HG03354 (cell line): ENCODE results near the gene EP400.

Experiments
- ATAC-seq: cut with Tn5 transposase; IDR thresholded peaks from one replicate; pipeline ENCODE4 v1.9.1; 2021; ENCODE audit warnings: mild to moderate bottlenecking; ENCODE audit not compliant: unreplicated experiment, poor library complexity, severe bottlenecking

Gene EP400

GRCh38 chr12:131923260-131923659 lies 26.5 kb upstream of the EP400 start:
- peak; percentile 90 for ATAC-seq

GRCh38 chr12:131927110-131928079 lies 22.3 kb upstream of the EP400 start:
- ATAC-seq = no peak

DNA sequence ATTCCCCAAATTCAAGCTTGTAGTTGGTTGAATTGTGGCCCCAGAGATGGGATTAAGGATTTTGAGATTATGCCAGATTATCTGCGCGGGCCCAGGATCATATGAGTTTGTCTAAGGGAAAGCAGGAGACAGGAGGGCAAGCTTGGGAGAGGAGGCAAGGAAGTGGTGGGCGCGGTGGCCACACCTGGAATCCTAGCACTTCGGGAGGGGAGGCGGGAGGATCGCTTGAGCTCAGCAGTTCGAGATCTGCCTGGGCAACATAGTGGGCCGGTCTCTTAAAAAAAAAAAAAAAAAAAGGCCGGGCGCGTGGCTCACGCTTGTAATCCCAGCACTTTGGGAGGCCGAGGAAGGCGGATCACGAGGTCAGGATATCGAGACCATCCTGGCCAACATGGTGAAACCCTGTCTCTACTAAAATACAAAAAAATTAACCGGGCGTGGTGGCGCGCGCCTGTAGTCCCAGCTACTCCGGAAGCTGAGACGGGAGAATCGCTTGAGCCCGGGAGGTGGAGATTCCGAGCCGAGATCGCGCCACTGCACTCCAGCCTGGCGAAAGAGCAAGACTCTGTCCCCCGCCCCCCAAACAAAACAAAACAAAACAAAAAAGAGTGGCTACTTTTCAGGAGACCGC lies 21.5 kb upstream of the EP400 start:
- peak; percentile 8 for ATAC-seq

GRCh38 chr12:131928711-131929580 lies 20.8 kb upstream of the EP400 start, which contains the start of gene PUS1:
TSS of gene PUS1 (plus strand) at chr12:131929276. CDS start at chr12:131929723, 447 bp downstream.
- peak; percentile 68 for ATAC-seq

GRCh38 chr12:131929581-131930456 lies 19.9 kb upstream of the EP400 start:
- peak; percentile 21 for ATAC-seq

DNA sequence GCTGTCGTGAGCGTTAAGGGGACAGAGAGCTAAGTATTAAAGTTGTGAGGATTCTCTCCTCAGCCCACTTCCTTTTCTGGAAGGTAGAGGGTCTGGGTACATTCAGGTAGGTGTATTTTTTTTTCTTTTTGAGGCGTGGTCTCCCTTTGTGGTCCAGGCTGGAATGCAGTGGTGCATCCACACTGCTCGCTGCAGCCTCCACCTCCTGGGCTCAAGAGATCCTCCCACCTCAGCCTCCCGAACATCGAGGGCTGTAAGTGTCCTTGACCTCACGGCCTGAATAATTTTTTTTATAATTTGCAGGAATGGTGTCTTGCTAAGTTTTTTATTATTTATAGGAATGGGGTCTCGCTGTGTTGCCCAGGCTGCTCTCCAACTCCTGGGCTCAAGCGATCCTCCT lies 19.2 kb upstream of the EP400 start:
- ATAC-seq = no peak

- no peak for ATAC-seq
These were observed 16.4 kb upstream of the EP400 start for GRCh38 chr12:131933387-131933786.

DNA sequence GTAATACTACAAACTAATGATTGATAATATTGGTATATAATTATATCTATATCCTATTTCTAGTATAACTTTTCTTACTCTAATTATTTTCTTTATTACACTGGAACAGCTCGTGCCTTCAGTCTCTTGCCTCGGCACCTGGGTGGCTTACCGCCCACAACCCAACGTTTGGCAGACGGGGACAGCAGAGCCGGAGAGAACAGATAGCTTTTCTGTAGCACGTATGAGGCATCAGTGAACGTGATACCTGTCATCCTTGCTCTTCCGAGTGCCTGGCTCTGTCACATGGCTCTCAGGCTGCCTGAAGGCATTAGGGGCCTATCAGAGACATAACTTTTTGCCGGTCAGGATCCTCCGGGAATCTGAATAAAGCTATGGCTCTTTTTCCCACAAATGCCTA lies 15.2 kb upstream of the EP400 start:
- no peak for ATAC-seq

- no peak for ATAC-seq
These were observed 11.7 kb upstream of the EP400 start for GRCh38 chr12:131938082-131938481.

- no peak for ATAC-seq
These were observed 10.7 kb upstream of the EP400 start for GRCh38 chr12:131939007-131939406.

DNA sequence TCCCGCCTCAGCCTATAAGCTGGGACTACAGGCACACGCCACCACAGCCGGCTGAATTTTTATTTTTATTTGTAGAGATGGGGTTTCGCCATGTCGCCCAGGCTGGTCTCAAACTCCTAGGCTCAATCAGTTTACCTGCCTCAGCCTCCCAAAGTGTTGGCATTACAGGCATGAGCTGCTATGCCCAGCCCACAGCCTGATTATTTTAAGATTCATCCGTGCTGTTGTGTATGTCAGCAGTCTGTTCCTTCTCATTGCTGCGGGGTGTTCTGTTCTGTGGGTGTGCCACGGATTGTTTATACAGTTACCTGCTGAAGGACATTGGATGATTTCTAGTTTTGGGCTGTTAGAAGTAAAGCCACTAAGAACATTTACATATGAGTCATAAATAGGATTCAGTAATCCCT lies 9.6 kb upstream of the EP400 start:
- ATAC-seq = no peak

DNA sequence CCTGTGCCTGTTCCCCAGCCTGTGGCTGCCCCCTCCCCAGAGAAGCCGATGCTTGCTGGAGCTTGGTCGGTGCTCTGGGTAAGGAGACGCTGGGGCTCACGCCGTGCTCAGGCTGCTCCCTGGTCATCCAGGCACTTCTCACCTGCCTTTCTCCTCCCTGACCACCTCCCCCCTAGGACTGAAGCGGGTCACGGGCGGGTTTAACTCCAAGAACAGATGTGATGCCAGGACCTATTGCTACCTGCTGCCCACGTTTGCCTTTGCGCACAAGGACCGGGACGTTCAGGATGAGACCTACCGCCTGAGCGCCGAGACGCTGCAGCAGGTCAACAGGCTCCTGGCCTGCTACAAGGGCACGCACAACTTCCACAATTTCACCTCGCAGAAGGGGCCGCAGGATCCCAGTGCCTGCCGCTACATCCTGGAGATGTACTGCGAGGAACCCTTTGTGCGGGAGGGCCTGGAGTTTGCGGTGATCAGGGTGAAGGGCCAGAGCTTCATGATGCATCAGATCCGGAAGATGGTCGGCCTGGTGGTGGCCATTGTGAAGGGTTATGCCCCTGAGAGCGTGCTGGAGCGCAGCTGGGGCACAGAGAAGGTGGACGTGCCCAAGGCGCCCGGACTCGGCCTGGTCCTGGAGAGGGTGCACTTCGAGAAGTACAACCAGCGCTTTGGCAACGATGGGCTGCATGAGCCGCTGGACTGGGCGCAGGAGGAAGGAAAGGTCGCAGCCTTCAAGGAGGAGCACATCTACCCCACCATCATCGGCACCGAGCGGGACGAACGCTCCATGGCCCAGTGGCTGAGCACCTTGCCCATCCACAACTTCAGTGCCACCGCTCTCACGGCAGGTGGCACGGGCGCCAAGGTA lies 8.4 kb upstream of the EP400 start:
- no peak for ATAC-seq

DNA sequence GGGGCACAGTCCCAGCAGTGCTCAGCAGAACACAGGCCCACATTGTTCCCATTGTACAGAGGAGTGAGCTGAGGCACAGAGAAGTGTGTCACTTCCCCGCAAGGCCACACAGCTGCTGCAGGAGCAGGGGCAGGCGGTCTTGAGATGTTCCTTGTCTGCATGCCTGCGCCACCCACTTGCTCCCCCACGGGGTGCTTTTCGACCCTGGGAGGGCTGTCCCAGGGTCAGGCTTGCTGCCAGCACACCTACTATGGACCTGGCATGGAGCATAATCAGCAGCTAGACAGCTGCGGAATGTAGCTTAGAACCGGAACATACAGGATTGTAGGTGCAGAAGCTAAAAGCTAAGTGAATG lies 7.8 kb upstream of the EP400 start:
- ATAC-seq = no peak

GRCh38 chr12:131942671-131943070 lies 7.1 kb upstream of the EP400 start:
- ATAC-seq = no peak

GRCh38 chr12:131943389-131943788 lies 6.4 kb upstream of the EP400 start:
- ATAC-seq = no peak

GRCh38 chr12:131943876-131944275 lies 5.9 kb upstream of the EP400 start:
- ATAC-seq = no peak

DNA sequence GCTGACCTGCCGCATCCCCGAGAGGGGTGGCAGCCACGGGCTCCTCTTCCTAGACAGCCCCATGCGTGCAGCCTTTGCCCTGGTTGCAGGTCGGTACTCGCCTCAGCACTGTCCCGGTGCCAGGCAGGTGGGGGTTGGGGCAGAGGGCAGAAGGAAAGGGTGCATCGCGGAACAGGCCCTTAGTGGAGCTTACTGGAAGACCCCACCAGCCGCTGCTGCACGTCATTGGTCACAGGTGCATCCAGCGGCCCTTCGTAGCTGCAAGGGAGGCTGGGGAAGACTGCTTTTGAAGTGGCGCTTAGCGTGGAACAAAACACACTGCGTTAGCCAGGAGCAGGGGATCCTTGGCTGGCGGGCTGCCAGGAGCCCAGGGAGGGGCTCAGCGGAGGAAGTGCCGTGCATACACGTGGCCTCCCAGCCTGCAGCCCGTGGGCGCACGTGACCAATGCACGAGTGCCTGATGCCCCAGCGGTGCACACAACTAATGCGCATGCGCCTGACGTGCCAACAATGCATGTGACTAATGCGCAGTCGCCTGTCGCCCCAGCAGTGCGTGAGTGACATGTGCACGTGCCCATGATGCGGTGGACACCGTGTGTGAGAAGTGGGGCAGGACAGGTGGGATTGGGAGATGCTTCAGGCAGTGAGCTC lies 5.0 kb upstream of the EP400 start:
- ATAC-seq = no peak

DNA sequence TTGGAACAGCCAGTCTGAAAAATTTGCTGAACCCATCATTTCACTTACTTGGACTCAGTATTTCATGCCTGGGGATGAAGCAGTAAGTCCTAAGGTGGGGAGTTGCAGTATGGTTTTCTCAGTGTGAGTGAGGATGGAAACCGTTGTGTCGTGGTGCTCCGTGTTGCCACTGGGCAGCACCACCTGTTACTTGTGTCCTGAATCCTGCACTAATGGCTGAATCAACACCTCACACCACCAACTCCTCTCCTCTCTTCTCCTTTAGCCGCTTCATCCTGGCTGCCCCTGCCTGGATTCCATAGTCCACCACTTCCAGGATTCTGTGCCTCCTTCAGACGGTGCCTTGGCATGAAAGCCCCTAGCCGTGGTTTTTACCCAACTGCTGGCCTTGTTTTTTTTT lies 3.0 kb upstream of the EP400 start:
- no peak for ATAC-seq
